ENCODE results near the gene MSI2. TPM values are rescaled to one million over a fixed set of nuclear protein-coding genes. Genes with fewer than 3 reads are reported as not detected.

Gene MSI2
- total RNA-seq, 1 experiment from 2014 or later = 174 TPM

- Mint-ChIP-seq H3K9me3 (ENCODE audit: unreplicated experiment) (no peaks in the 10 kb centered on the region), H3K36me3 (ENCODE audit: insufficient read depth, unreplicated experiment) (peaks cover 21% of the 10 kb centered on the region), H3K27ac (ENCODE audit: unreplicated experiment) (peak overlapping the region; percentile 68), H3K4me3 (ENCODE audit: unreplicated experiment) (no peak overlapping the region), H3K4me1 (ENCODE audit: low read depth, unreplicated experiment) (peaks cover 37% of the 10 kb centered on the region), H3K27me3 (ENCODE audit: insufficient read depth, unreplicated experiment) (no peaks in the 10 kb centered on the region)
- TF ChIP-seq CTCF (IDR thresholded peaks at IDR 0.05; ENCODE audit: insufficient read depth in 1 of 2, low read depth in 1 of 2, low read length in 1 of 2, severe bottlenecking in 1 of 2, unreplicated experiment in 1 of 2) = no peak
- H3K36me3 ChIP-seq (ENCODE audit: control insufficient read depth, insufficient read depth, low read length) = no peaks in the 10 kb centered on the region
- H3K4me3 ChIP-seq (ENCODE audit: low read depth, low read length) = no peak overlapping the region
- H3K27me3 ChIP-seq (replicated peaks; ENCODE audit: control insufficient read depth, insufficient read depth, low read length) = no peaks in the 10 kb centered on the region
- intact Hi-C loops (cut with micrococcal nuclease; ENCODE audit: unreplicated experiment) = no loop called here
- no TSS peak for BruUV-seq (replicated peaks)
- H3K9me3 ChIP-seq = no peaks in the 10 kb centered on the region
- no peak for DNase-seq
- CTCF ChIA-PET = no interaction called here
- H3K4me1 ChIP-seq = peaks cover 67% of the 10 kb centered on the region
- POLR2A ChIA-PET = no interaction called here
These were observed 267.8 kb downstream of the MSI2 start for GRCh38 chr17:57523926-57524632.

GRCh38 chr17:57524839-57525568 is 268.7 kb downstream of the MSI2 start:
- ChIA-PET POLR2A (no interaction called here), CTCF (no interaction called here)
- Mint-ChIP-seq H3K27ac (ENCODE audit: unreplicated experiment) (peak overlapping the region; percentile 68), H3K27me3 (ENCODE audit: insufficient read depth, unreplicated experiment) (no peaks in the 10 kb centered on the region), H3K36me3 (ENCODE audit: insufficient read depth, unreplicated experiment) (peaks cover 26% of the 10 kb centered on the region), H3K4me1 (ENCODE audit: low read depth, unreplicated experiment) (peaks cover 30% of the 10 kb centered on the region), H3K9me3 (ENCODE audit: unreplicated experiment) (no peaks in the 10 kb centered on the region), H3K4me3 (ENCODE audit: unreplicated experiment) (no peak overlapping the region)
- DNase-seq = no peak
- H3K27me3 ChIP-seq (replicated peaks; ENCODE audit: control insufficient read depth, insufficient read depth, low read length) = no peaks in the 10 kb centered on the region
- BruUV-seq (replicated peaks) = no TSS peak
- H3K4me1 ChIP-seq = peaks cover 67% of the 10 kb centered on the region
- H3K9me3 ChIP-seq = no peaks in the 10 kb centered on the region
- no peaks in the 10 kb centered on the region for H3K36me3 ChIP-seq (ENCODE audit: control insufficient read depth, insufficient read depth, low read length)
- TF ChIP-seq CTCF (IDR thresholded peaks at IDR 0.05; ENCODE audit: insufficient read depth in 1 of 2, low read depth in 1 of 2, low read length in 1 of 2, severe bottlenecking in 1 of 2, unreplicated experiment in 1 of 2) = no peak
- H3K4me3 ChIP-seq (ENCODE audit: low read depth, low read length) = no peak overlapping the region
- intact Hi-C loops (cut with micrococcal nuclease; ENCODE audit: unreplicated experiment) = no loop called here

- no peak for TF ChIP-seq CTCF (IDR thresholded peaks at IDR 0.05; ENCODE audit: insufficient read depth in 1 of 2, low read depth in 1 of 2, low read length in 1 of 2, severe bottlenecking in 1 of 2, unreplicated experiment in 1 of 2)
- intact Hi-C loops (cut with micrococcal nuclease; ENCODE audit: unreplicated experiment) = loop anchor here (1.0 kb wide), 2 partner anchors 10 to 34 kb away; no protein-coding TSS in a partner anchor
- H3K4me1 ChIP-seq = peaks cover 70% of the 10 kb centered on the region
- H3K4me1 Mint-ChIP-seq (ENCODE audit: low read depth, unreplicated experiment) = peaks cover 30% of the 10 kb centered on the region
- H3K27me3 ChIP-seq (replicated peaks; ENCODE audit: control insufficient read depth, insufficient read depth, low read length) = no peaks in the 10 kb centered on the region
- no peak overlapping the region for H3K4me3 ChIP-seq (ENCODE audit: low read depth, low read length)
- no peak overlapping the region for H3K27ac Mint-ChIP-seq (ENCODE audit: unreplicated experiment)
- H3K36me3 Mint-ChIP-seq (ENCODE audit: insufficient read depth, unreplicated experiment) = peaks cover 27% of the 10 kb centered on the region
- no peaks in the 10 kb centered on the region for H3K9me3 Mint-ChIP-seq (ENCODE audit: unreplicated experiment)
- no peaks in the 10 kb centered on the region for H3K9me3 ChIP-seq
- no peaks in the 10 kb centered on the region for H3K27me3 Mint-ChIP-seq (ENCODE audit: insufficient read depth, unreplicated experiment)
- POLR2A ChIA-PET = interaction anchor here (0.6 to 1.1 kb wide), 3 partner anchors 10 to 41 kb away, joined by 3 to 7 read pairs (median 3); no protein-coding TSS in a partner anchor
- TSS peak; percentile 53 for BruUV-seq (replicated peaks)
- H3K36me3 ChIP-seq (ENCODE audit: control insufficient read depth, insufficient read depth, low read length) = no peaks in the 10 kb centered on the region
- no peak overlapping the region for H3K4me3 Mint-ChIP-seq (ENCODE audit: unreplicated experiment)
- peak in 1 of 2 experiments; percentile 50 for DNase-seq
- CTCF ChIA-PET = interaction anchor here (0.5 to 1.5 kb wide), 5 partner anchors 9 to 284 kb away, joined by 3 to 12 read pairs (median 4); no protein-coding TSS in a partner anchor
These were observed 271.1 kb downstream of the MSI2 start for GRCh38 chr17:57527221-57528057.
